HepG2 (cell line): ENCODE measurements around the gene PARVA. TPM values are rescaled to one million over a fixed set of nuclear protein-coding genes. Genes with fewer than 3 reads are reported as not detected.

Experiments
- ATAC-seq: fragments of 200-7000 bp; cut with Tn5 transposase; 3 replicates; pipeline ENCODE4 v1.9.1; 2020; ENCODE audit warnings: mild to moderate bottlenecking, moderate library complexity
- BruUV-seq: library from RNA; stranded (reverse); fragments of 400-500 nt; replicated peaks from 2 replicates; lab custom pipeline; 2021; lab: Mats Ljungman, UMichigan
- CTCF ChIA-PET: fragments of 300-600 bp; formaldehyde crosslinking; extraction: SDS; loops from one replicate; lab custom pipeline; 2021; ENCODE audit warnings: low total read pairs, inconsistent platforms, low intra/inter-chr PET ratio; lab: Yijun Ruan, JAX
- POLR2A ChIA-PET: fragments of 350-600 bp; sonication (Branson Sonifier 250); formaldehyde crosslinking; loops from one replicate; lab custom pipeline; 2020; ENCODE audit warnings: antibody characterized with exemption, inconsistent platforms; lab: Yijun Ruan, JAX
- DNase-seq: peaks from one replicate; pipeline ENCODE4 v3.0.0-alpha.2; 2015; ENCODE audit warnings: low spot score
- FAIRE-seq: peaks from 3 replicates; lab custom pipeline; 2011; peaks lifted over from hg19 to GRCh38; lab: Jason Lieb, UNC
- H2AFZ ChIP-seq: one replicate; pipeline ENCODE4 v1.6.1; 2011; ENCODE audit warnings: low read length, inconsistent platforms
- H3K27ac ChIP-seq: fragments of 300-600 bp; 3 replicates; pipeline ENCODE4 v1.8.0; 2011; ENCODE audit warnings: mixed run types, mild to moderate bottlenecking, mixed read lengths, low read length, inconsistent platforms; ENCODE audit not compliant: insufficient read depth; ENCODE audit errors: extremely low read length
- H3K27me3 ChIP-seq, 2 experiments: fragments of 200-600 bp in 1 of 2; 2 replicates in 1 of 2; 3 replicates in 1 of 2; pipeline versions ENCODE4 v1.6.0 to v1.8.0; 2011; ENCODE audit warnings: low read length in 2 of 2, mild to moderate bottlenecking in 2 of 2, moderate library complexity in 2 of 2, inconsistent platforms in 1 of 2; ENCODE audit not compliant: insufficient read depth in 2 of 2, control insufficient read depth in 1 of 2
- H3K36me3 ChIP-seq, 2 experiments: fragments of 200-600 bp in 1 of 2; replicated peaks in 1 of 2; 2 replicates in 1 of 2; 3 replicates in 1 of 2; pipeline versions ENCODE4 v1.5.1 to v1.8.0; 2011; ENCODE audit warnings: low read length in 2 of 2, inconsistent platforms in 1 of 2; ENCODE audit not compliant: insufficient read depth in 2 of 2, control insufficient read depth in 1 of 2
- H3K4me1 ChIP-seq: 2 replicates; pipeline ENCODE4 v1.5.1; 2012; ENCODE audit warnings: low read length, inconsistent platforms; ENCODE audit not compliant: insufficient read depth
- H3K4me2 ChIP-seq: 2 replicates; pipeline ENCODE4 v1.6.0; 2011; ENCODE audit warnings: low read depth, low read length, inconsistent platforms
- H3K4me3 ChIP-seq, 3 experiments: fragments of 200-600 bp in 1 of 3; sonication (generic), shearing (Covaris generic) in 1 of 3; replicated peaks in 1 of 3; 2 replicates each; pipeline ENCODE4 v1.5.1; 2011 to 2016; ENCODE audit warnings: low read length in 3 of 3, inconsistent platforms in 2 of 3, low read depth in 2 of 3, mild to moderate bottlenecking in 2 of 3, control low read depth in 1 of 3, mixed read lengths in 1 of 3; ENCODE audit not compliant: insufficient read depth in 1 of 3
- H3K79me2 ChIP-seq: one replicate; pipeline ENCODE4 v1.6.1; 2011; ENCODE audit warnings: low read length, inconsistent platforms; ENCODE audit not compliant: insufficient read depth
- H3K9ac ChIP-seq: 2 replicates; pipeline ENCODE4 v1.6.0; 2011; ENCODE audit warnings: mild to moderate bottlenecking, low read depth, low read length, inconsistent platforms; ENCODE audit not compliant: insufficient read depth
- H3K9me3 ChIP-seq: 2 replicates; pipeline ENCODE4 v1.5.1; 2012; ENCODE audit warnings: mild to moderate bottlenecking, low read length
- H4K20me1 ChIP-seq: 2 replicates; pipeline ENCODE4 v1.6.0; 2011; ENCODE audit warnings: inconsistent platforms, mild to moderate bottlenecking, low read length, moderate library complexity; ENCODE audit not compliant: insufficient read depth
- ARID4A ChIP-seq: sonication (generic); formaldehyde crosslinking; IDR thresholded peaks from 2 replicates; pipeline ENCODE4 v1.5.0; 2020; ENCODE audit warnings: mild to moderate bottlenecking, missing genetic modification reagents, borderline replicate concordance
- CTCF ChIP-seq: sonication (generic); formaldehyde crosslinking; IDR thresholded peaks from 2 replicates; pipeline ENCODE4 v1.5.0; 2020; ENCODE audit warnings: mild to moderate bottlenecking, missing genetic modification reagents, moderate library complexity
- MNT ChIP-seq: fragments of 450-650 bp; IDR thresholded peaks from 2 replicates; pipeline ENCODE4 v1.6.1; 2016
- STAG1 ChIP-seq: sonication (generic); formaldehyde crosslinking; IDR thresholded peaks from 2 replicates; pipeline ENCODE4 v1.4.0; 2020; ENCODE audit warnings: missing genetic modification reagents
- TEAD3 ChIP-seq: optimal IDR thresholded peaks from 2 replicates; pipeline ENCODE3; 2016; ENCODE audit warnings: borderline replicate concordance
- ZBTB49 ChIP-seq: sonication (generic); formaldehyde crosslinking; IDR thresholded peaks from 2 replicates; pipeline ENCODE4 v1.4.0; 2020; ENCODE audit warnings: missing genetic modification reagents, borderline replicate concordance
- ZNF781 ChIP-seq: sonication (generic); formaldehyde crosslinking; IDR thresholded peaks from 2 replicates; pipeline ENCODE4 v1.5.1; 2020; ENCODE audit warnings: borderline replicate concordance, mild to moderate bottlenecking, missing genetic modification reagents; ENCODE audit errors: not compliant biosample characterization
- WGBS: methylation state at CpG from one replicate; pipeline ENCODE4 v1.1.6; 2017; ENCODE audit warnings: low lambda C conversion rate; 5-methylcytosine and 5-hydroxymethylcytosine counted together
- in situ Hi-C: cut with HindIII; loops from 2 replicates; pipeline ENCODE4 v1.10.0; 2017; ENCODE audit warnings: low pct_unique_long_range_greater_than_20kb; ENCODE audit not compliant: extremely low pct_ligation_motif_present
- intact Hi-C: fragments of 100-400 bp; cut with micrococcal nuclease; formaldehyde crosslinking; loops from one replicate; pipeline ENCODE4 v1.10.0; 2022; ENCODE audit not compliant: unreplicated experiment
- polyA plus RNA-seq, 8 experiments: library from polyadenylated mRNA; depleted of rRNA in 3 of 8; stranded (reverse) in 7 of 8; unstranded in 1 of 8; fragments of >200 nt; fragmentation: Illumina TruSeq in 4 of 8; extraction: Trizol in 4 of 8; gene quantifications; 2 replicates each; pipeline versions ENCODE4 v1.2.1 to v1.2.3, GENCODE V29; 2011 to 2016; ENCODE audit warnings: low read depth in 4 of 8, missing spikeins in 1 of 8, mixed read lengths in 1 of 8; ENCODE audit not compliant: insufficient read depth in 1 of 8
- total RNA-seq, 5 experiments: library from RNA; depleted of rRNA; stranded (reverse); fragments of >200 nt; fragmentation: Illumina TruSeq; extraction: Trizol; gene quantifications; 2 replicates each; pipeline ENCODE4 v1.2.3, GENCODE V29; 2016; ENCODE audit warnings: low read depth in 1 of 5

Gene PARVA
- total and polyA plus RNA-seq, 2 of the 13 experiments (the other 11 are each of a cell fraction or from before 2014, with no cell fraction given) = 5.9 to 9.1 TPM

GRCh38 chr11:12496181-12497025 is 119.0 kb downstream of the PARVA start:
- intact Hi-C loops = loop anchor here (5.0 kb wide), 1 partner anchor 164 kb away; no protein-coding TSS in a partner anchor
- DNase-seq = peak; percentile 20
- 97% methylated on average over 6 of the region's 6 CpGs for WGBS
- TF ChIP-seq TEAD3 (CRISPR knock-in tag) (peak; percentile 88), MNT (no peak), ZBTB49 (no peak), STAG1 (CRISPR knock-in tag) (peak; percentile 54), ZNF781 (CRISPR knock-in tag) (no peak), CTCF (CRISPR knock-in tag) (peak; percentile 22; the same call in 1 of the 2 replicates), ARID4A (CRISPR knock-in tag) (no peak)
- TF ChIP-seq, all 625 proteins: peak for 3
- no TSS peak for BruUV-seq
- H3K36me3 ChIP-seq = no peaks in the 10 kb centered on the region
- no peak overlapping the region for H3K27ac ChIP-seq
- ChIA-PET POLR2A (no interaction called here), CTCF (no interaction called here)
- no peaks in the 10 kb centered on the region for H3K9me3 ChIP-seq
- no peaks in the 10 kb centered on the region for H3K27me3 ChIP-seq
- no peak overlapping the region for H3K4me3 ChIP-seq
- H3K9ac ChIP-seq = no peak overlapping the region
- H2AFZ ChIP-seq = no peak overlapping the region
- no peak overlapping the region for H3K4me2 ChIP-seq
- H3K4me1 ChIP-seq = no peaks in the 10 kb centered on the region
- H4K20me1 ChIP-seq = no peaks in the 10 kb centered on the region
- ATAC-seq = peak; percentile 83
- in situ Hi-C loops = loop anchor here (25.0 kb wide), 2 partner anchors 91 to 159 kb away; no protein-coding TSS in a partner anchor
- no peaks in the 10 kb centered on the region for H3K79me2 ChIP-seq
- no peak for FAIRE-seq
